Islet precursor cell (in vitro differentiated cells): Measurements from ENCODE around the gene TNIK.
"Not testable (repeated sequence)": the region's sequence is repeated elsewhere in the genome, so short reads cannot be mapped to it uniquely, and the experiment has no call there.

Experiments
- DNase-seq: peaks from one replicate; pipeline ENCODE4 v3.0.0-alpha.2; 2018

The TNIK gene

DNA sequence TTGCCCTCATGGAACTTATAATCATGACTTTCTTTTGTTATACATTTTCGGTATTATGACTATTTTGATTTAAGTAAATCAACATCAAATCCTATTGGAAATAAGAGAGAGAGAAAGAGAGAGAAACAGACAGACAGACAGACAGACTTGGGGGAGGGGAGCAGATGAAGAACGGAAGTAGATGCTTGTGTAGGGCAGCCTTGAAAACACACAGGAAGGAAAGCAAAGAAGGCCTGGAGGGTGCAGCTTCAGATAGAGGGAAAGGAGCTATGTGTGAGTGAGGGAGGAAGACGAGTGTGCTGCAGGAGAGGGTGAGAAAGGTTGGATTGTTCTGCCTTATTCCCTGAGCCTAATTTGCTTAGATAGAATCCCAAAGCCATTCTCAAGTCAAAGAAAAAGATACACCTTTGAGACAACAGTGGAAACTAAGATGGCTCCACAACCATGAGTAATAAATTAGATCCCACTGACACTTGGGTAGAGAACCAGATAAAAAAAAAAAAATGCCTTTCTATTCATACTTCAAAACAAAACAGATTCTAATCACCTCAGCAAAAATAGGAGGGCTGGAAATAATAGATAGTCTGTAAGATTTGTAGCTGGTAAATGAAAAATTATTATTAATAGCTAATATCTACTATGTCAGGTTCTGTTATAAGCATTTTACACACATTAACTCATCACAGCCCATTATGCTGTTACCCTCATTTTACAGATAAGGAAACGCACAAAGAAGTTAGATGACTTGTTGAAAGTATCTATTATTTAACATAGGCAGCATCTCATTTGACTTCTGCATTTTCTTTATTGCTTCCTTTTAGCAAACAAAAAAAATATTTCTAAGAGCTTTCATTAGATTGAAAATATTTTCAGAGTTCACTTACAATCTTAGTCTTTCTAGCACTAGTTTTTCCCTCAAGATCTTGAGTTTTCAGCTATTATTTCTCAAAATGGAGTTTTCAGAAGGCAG is 214.1 kb downstream of the TNIK start:
- no peak for DNase-seq

- DNase-seq: no peak
Measured at GRCh38 chr3:171242951-171243350, 217.3 kb downstream of the TNIK start.

- DNase-seq: no peak
Measured at GRCh38 chr3:171242170-171242569, 218.0 kb downstream of the TNIK start.

- not testable (repeated sequence) for DNase-seq
Measured at GRCh38 chr3:171241655-171242054, 218.6 kb downstream of the TNIK start.

GRCh38 chr3:171240504-171240835 is 219.7 kb downstream of the TNIK start:
- no peak for DNase-seq

- DNase-seq: no peak
Measured at GRCh38 chr3:171239757-171240503, 220.3 kb downstream of the TNIK start.

DNA sequence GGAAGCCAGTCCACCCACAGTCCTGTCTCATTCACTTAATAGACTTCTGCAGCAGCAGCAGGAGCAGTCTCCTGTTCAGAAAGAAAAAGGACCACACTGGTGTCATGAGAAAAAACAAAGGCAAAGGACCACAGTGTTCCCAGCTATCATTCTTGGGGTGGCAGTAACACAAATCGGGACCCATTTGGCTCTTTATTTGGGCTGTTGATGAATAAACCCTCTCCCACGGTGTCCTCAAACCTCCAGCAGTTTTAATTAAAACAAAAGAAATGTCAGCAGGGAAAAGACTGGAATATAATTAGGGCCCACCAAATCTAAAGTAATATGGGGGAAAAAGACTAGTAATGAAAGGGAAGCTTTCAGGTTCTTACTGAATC is 223.2 kb downstream of the TNIK start:
- no peak for DNase-seq

DNA sequence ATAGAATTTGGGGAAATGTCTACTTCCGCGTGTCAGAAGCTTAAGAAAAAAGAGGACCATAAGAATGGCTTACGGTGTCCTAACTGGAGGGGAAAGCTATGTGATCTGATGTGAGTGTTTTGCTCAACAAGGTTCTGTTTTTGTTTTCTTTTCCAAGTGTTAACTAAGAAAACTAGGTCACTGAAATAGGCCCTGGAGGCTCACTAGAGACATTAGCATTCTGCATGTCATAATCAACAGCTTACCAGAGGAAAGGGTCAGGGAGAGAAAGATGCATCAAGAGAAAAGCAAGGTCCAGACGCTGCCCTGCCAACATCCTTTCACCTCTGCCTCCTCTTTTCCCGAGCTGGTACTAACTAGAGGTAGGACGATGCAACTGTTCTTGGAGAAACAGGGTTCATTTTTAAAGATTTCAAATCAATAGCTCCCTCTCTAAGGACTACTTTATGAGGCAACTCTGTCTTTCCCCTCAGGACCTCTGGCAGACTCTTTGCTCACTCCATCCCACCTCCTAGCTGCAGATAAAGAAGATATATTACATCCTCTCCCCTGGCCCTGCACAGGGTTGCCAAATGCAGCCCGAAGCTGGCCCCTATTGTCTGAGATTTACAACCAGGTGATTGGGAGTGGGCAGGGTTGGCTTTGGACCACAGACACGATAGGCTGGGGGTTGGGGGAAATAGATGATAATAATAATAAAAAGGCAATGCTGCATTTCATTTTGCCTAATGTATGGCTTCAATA is 223.8 kb downstream of the TNIK start:
- DNase-seq: no peak

- no peak for DNase-seq
Measured at GRCh38 chr3:171234298-171235010, 225.8 kb downstream of the TNIK start.

DNA sequence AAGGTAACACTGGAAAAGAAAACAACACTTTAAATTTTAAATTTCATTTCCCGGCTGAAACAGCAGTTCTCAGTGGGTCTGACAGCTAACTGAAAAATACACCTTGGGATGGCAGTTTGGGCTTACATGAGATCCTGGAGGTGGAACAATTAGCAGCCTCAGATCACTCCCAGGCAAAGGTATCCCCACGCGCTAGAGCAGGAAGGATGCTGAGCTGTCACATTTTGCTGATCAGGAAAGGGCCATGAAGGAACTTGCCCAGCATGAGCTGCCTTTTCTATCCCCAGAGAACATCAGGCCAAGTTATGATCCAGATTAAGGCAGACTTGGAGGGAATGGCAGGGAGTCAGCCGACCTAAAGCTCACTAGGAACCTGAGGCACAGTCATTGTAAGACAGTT is 228.8 kb downstream of the TNIK start:
- no peak for DNase-seq

- DNase-seq: no peak
Measured at GRCh38 chr3:171230865-171231264, 229.3 kb downstream of the TNIK start.

DNA sequence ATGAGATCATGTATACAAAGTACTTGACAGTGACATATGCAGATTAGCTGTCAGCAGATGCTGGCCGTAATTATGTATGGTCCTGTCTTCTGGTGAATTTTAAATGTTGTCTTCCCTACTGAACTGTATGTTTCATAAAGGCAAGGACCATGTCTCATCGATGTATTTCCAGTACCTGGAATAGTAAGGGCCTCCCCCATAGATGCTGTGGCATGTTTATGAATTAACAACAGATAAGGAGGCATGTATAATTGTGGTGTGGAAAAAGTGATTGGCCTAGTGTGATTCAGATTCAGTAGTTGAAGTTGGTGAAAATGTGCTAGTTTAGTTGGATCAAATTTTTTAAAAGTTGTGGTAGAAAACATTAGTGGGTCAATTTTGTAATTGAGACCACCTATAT is 231.0 kb downstream of the TNIK start:
- DNase-seq: no peak

GRCh38 chr3:171228240-171228639 is 232.0 kb downstream of the TNIK start:
- no peak for DNase-seq

GRCh38 chr3:171227828-171228227 is 232.4 kb downstream of the TNIK start:
- DNase-seq: no peak

- DNase-seq: no peak
Measured at GRCh38 chr3:171227359-171227758, 232.8 kb downstream of the TNIK start.

- DNase-seq: no peak
Measured at GRCh38 chr3:171226794-171227193, 233.4 kb downstream of the TNIK start.

- DNase-seq: no peak
Measured at GRCh38 chr3:171225708-171226107, 234.5 kb downstream of the TNIK start.

DNA sequence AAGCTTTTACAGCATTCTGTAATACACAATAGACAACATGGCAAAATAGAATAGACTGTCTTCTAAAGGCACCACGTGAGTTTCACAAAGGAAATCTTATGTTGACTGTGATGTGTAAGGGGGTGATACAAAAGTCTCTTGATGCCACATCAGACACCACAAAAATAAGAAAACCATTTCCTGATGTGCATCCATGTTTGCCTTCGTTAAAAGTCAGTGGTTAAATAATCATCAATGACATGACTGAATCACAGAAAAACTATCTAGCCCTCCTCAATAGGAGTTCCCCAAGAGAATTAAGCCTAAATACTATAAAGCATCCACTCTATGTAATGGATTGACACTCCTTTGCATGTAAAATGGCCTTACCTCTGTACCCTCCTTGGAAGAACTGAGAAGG is 235.0 kb downstream of the TNIK start:
- no peak for DNase-seq

GRCh38 chr3:171223396-171223795 is 236.8 kb downstream of the TNIK start:
- DNase-seq: no peak

DNA sequence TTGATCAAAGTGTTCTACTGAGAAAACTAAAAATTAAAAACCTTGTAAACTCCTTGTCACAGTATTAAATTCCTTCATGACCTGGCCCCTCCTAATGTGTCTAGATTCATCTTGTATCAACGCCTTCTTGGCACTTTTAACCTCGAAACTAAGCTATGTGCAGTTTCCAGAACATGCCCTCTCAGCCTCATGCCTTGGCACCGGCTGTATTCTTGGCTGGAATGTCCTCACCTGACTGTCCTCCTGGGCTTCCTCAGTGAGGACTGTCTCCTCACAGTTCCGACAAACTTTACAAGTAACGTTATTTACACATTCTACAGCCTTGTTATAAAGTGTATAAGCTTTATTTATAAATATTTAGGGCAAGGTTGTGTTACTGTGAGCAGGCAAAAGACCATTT is 237.2 kb downstream of the TNIK start:
- no peak for DNase-seq

- no peak for DNase-seq
Measured at GRCh38 chr3:171221597-171221996, 238.6 kb downstream of the TNIK start.

DNA sequence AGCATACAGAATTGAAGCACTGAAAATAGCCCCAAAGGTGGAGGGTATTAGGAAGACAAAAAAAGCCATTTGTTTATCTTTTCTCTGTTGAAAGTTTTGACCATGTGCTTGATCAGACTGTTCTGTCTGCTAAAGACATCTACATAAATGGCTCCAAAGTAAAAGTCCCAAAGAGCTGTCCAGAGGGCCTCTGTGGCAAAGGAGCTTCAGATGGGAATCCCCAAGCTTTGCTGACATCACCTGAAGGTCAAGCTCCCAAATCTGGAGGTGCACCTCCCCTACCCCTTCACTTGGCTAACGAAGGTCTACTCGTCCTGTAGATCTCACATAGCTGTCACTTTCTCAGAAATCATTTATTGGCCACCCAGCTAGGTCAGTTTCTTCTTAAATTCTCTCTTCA is 239.1 kb downstream of the TNIK start:
- no peak for DNase-seq

DNA sequence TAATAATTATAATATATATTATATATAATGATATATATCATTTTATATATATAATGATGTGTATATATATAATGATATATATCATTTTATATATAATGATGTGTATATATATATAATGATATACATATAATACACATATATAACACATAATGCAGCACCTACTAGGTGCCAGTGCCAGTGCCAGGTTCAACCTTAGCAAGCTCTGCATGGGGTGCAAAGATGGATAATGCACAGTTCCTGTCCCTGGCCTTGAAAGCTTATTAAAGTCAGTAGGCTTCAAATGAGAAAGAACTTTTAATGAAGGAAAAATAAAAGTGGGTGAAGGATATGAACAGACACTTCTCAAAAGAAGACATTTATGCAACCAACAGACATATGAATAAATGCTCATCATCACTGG is 240.9 kb downstream of the TNIK start:
- DNase-seq: no peak
